Activated CD4-positive, alpha-beta T cell treated with anti-CD3 and anti-CD28 coated beads, Interleukin-2, amount 50 U/mL, for 24 hours (primary cell): ENCODE data around the gene MMP3.

Experiments used
- DNase-seq, 2 donors: peaks; one replicate each; pipeline ENCODE4 v3.0.0-alpha.2; 2020; ENCODE audit warnings: low read depth in 1 of 2, low spot score in 1 of 2

The MMP3 gene

GRCh38 chr11:102791271-102792036 lies 52.0 kb downstream of the MMP3 start:
- DNase-seq = no peak

- DNase-seq = no peak
These were observed 54.9 kb downstream of the MMP3 start for GRCh38 chr11:102788334-102788995.
